ELR (cell line): Measurements from ENCODE around the gene DPEP2.
A peak's percentile ranks its signal among the peaks of the same experiment; 100 is the strongest.
"Not testable (repeated sequence)": the region's sequence is repeated elsewhere in the genome, so short reads cannot be mapped to it uniquely, and the experiment has no call there.

ENCODE experiments used
- DNase-seq: peaks from one replicate; pipeline ENCODE4 v3.0.0-alpha.2; 2015; ENCODE audit warnings: low read depth

DPEP2 gene

GRCh38 chr16:67954421-67955196, 44.7 kb downstream of the DPEP2 start:
- no peak for DNase-seq

GRCh38 chr16:67953641-67954375, 45.5 kb downstream of the DPEP2 start:
- no peak for DNase-seq

- DNase-seq: no peak
Observed at GRCh38 chr16:67951485-67951884, 47.8 kb downstream of the DPEP2 start.

GRCh38 chr16:67950335-67950843, 48.9 kb downstream of the DPEP2 start:
- DNase-seq: no peak

- DNase-seq: no peak
Observed at GRCh38 chr16:67949645-67950044, 49.6 kb downstream of the DPEP2 start.

- DNase-seq: no peak
Observed at GRCh38 chr16:67948015-67948414, 51.3 kb downstream of the DPEP2 start.

- DNase-seq: no peak
Observed at GRCh38 chr16:67946966-67947558, 52.2 kb downstream of the DPEP2 start.

GRCh38 chr16:67946128-67946569, 53.1 kb downstream of the DPEP2 start:
- no peak for DNase-seq

- DNase-seq: no peak
Observed at GRCh38 chr16:67945392-67945933, 53.8 kb downstream of the DPEP2 start.

GRCh38 chr16:67944690-67945391, 54.4 kb downstream of the DPEP2 start:
- no peak for DNase-seq

GRCh38 chr16:67943619-67944504, 55.4 kb downstream of the DPEP2 start, which contains the start of gene LCAT:
TSS of gene LCAT (minus strand) at chr16:67944120. CDS start at chr16:67944101, 19 bp downstream.
- DNase-seq: no peak

GRCh38 chr16:67943256-67943618, 56.0 kb downstream of the DPEP2 start:
- DNase-seq: no peak

- DNase-seq: no peak
Observed at GRCh38 chr16:67942510-67943255, 56.6 kb downstream of the DPEP2 start.

- peak; percentile 65 for DNase-seq
Observed at GRCh38 chr16:67942200-67942509, 57.1 kb downstream of the DPEP2 start.

GRCh38 chr16:67941469-67942199, 57.6 kb downstream of the DPEP2 start:
- DNase-seq: no peak

- DNase-seq: no peak
Observed at GRCh38 chr16:67940446-67941089, 58.7 kb downstream of the DPEP2 start.

- no peak for DNase-seq
Observed at GRCh38 chr16:67939507-67940445, 59.5 kb downstream of the DPEP2 start.

- not testable (repeated sequence) for DNase-seq
Observed at GRCh38 chr16:67937713-67938112, 61.6 kb downstream of the DPEP2 start.
